Left lung (tissue), 10 donors: Measurements from ENCODE around the gene SRP68. TPM values are rescaled to one million over a fixed set of nuclear protein-coding genes. Genes with fewer than 3 reads are reported as not detected.

Source experiments
- ATAC-seq: fragments of 200-7000 bp; cut with Tn5 transposase; one replicate; pipeline ENCODE4 v1.9.1; 2020; ENCODE audit warnings: moderate library complexity
- DNase-seq, 4 donors: peaks; one replicate each; pipeline ENCODE4 v3.0.0-alpha.2; 2013 to 2020
- H3K27ac ChIP-seq, 2 donors: fragments of 200-600 bp; sonication (generic) in 1 of 2; one replicate each; pipeline versions ENCODE4 v1.5.0 to v1.8.0; 2020 to 2021
- H3K27me3 ChIP-seq, 2 donors: fragments of 200-600 bp; sonication (generic) in 1 of 2; one replicate each; pipeline versions ENCODE4 v1.5.0 to v1.8.0; 2020 to 2021
- H3K36me3 ChIP-seq, 2 donors: fragments of 200-600 bp; sonication (generic) in 1 of 2; one replicate each; pipeline versions ENCODE4 v1.5.0 to v1.8.0; 2020 to 2021
- H3K4me1 ChIP-seq, 2 donors: fragments of 200-600 bp; one replicate each; pipeline ENCODE4 v1.8.0; 2021
- H3K4me3 ChIP-seq, 2 donors: fragments of 200-600 bp; sonication (generic) in 1 of 2; one replicate each; pipeline versions ENCODE4 v1.5.0 to v1.8.0; 2020 to 2021; ENCODE audit warnings: mild to moderate bottlenecking in 1 of 2
- H3K9me3 ChIP-seq, 2 donors: fragments of 200-600 bp; sonication (generic) in 1 of 2; one replicate each; pipeline versions ENCODE4 v1.5.0 to v1.8.0; 2020 to 2021
- CTCF ChIP-seq, 2 donors: fragments of 200-600 bp; sonication (generic) in 1 of 2; IDR thresholded peaks; one replicate each; pipeline versions ENCODE4 v1.5.0 to v1.8.0; 2021; ENCODE audit warnings: antibody characterized with exemption in 2 of 2
- intact Hi-C, 2 donors: fragments of 100-400 bp; cut with DNase I; formaldehyde crosslinking; loops; one replicate each; pipeline versions ENCODE4 v1.11.2 to v1.14.2; 2022
- polyA plus RNA-seq, 6 donors: library from polyadenylated mRNA; unstranded; fragments of 120-200 nt; gene quantifications; one replicate each; pipeline ENCODE4 v1.2.1, GENCODE V29; 2013; ENCODE audit not compliant: insufficient read length in 6 of 6
- total RNA-seq, 2 donors: library from RNA; stranded (reverse); fragmentation: NEBNext Ultra II Directional; extraction: Animal tissue kit (Norgen Biotek cat#: 25700); gene quantifications; one replicate each; pipeline ENCODE4 v1.2.1, GENCODE V29; 2021
- donor health status: DM: no; HTN: yes; CAD: no.
- donor health status: DM: no; HTN: no; CAD: no.

Gene SRP68
- total and polyA plus RNA-seq, 8 donors = 61.0 to 104 (median 97.8) TPM

- H3K27me3 ChIP-seq = no peaks in the 10 kb centered on the region
- H3K4me1 ChIP-seq = peaks cover 9 to 28% of the 10 kb centered on the region in 2 donors
- H3K27ac ChIP-seq = no peak within 1 kb of the TSS
- peaks cover 0 to 43% of the 10 kb centered on the region in 2 donors for H3K36me3 ChIP-seq
- intact Hi-C loops = loop anchor here in 1 of 2 donors (5.0 kb wide), 1 partner anchor 94 kb away; no protein-coding TSS in a partner anchor
- no peak for DNase-seq
- H3K4me3 ChIP-seq = no peak within 1 kb of the TSS
- TF ChIP-seq CTCF (IDR thresholded peaks at IDR 0.05) = peak in 1 of 2 donors; percentile 13
- no peak for ATAC-seq
- no peaks in the 10 kb centered on the region for H3K9me3 ChIP-seq
Measured at GRCh38 chr17:76000755-76001521, 71.4 kb downstream of the SRP68 start, which contains the start of gene CDK3. TSS of gene CDK3 (plus strand) at chr17:76000855. CDS start at chr17:76001426, 571 bp downstream.

- intact Hi-C loops = loop anchor here in 1 of 2 donors (5.0 kb wide), 1 partner anchor 93 kb away; no protein-coding TSS in a partner anchor
- peak; percentile 51 for ATAC-seq
- H3K27ac ChIP-seq = no peak overlapping the region
Measured at GRCh38 chr17:76000016-76000754, 72.1 kb downstream of the SRP68 start.

GRCh38 chr17:75998327-75998795, 74.0 kb downstream of the SRP68 start:
- Histone ChIP-seq H3K4me3 (no peak overlapping the region), H3K27ac (peak overlapping the region in 1 of 2 donors; percentile 28), H3K36me3 (peaks cover 0 to 50% of the 10 kb centered on the region in 2 donors), H3K9me3 (no peaks in the 10 kb centered on the region), H3K4me1 (peaks cover 9 to 24% of the 10 kb centered on the region in 2 donors), H3K27me3 (no peaks in the 10 kb centered on the region)
- no peak for TF ChIP-seq CTCF (IDR thresholded peaks at IDR 0.05)
- DNase-seq = no peak
- ATAC-seq = no peak
- intact Hi-C loops = no loop called here

More at GRCh38 chr17:76000016-76000754, 72.1 kb downstream of the SRP68 start:
- Histone ChIP-seq H3K4me3 (no peak overlapping the region), H3K27me3 (no peaks in the 10 kb centered on the region), H3K4me1 (peaks cover 9 to 25% of the 10 kb centered on the region in 2 donors), H3K36me3 (peaks cover 0 to 45% of the 10 kb centered on the region in 2 donors), H3K9me3 (no peaks in the 10 kb centered on the region)
- TF ChIP-seq CTCF (IDR thresholded peaks at IDR 0.05) = peak; percentile 35 to 68
- peak in 1 of 4 donors; percentile 89 for DNase-seq

GRCh38 chr17:75996665-75997590, 75.4 kb downstream of the SRP68 start:
- DNase-seq (peak in 2 of 4 donors; percentile 71 to 87), ATAC-seq (peak; percentile 79)
- peaks cover 0 to 50% of the 10 kb centered on the region in 2 donors for H3K36me3 ChIP-seq
- no peak overlapping the region for H3K4me3 ChIP-seq
- H3K9me3 ChIP-seq = no peaks in the 10 kb centered on the region
- H3K27me3 ChIP-seq = no peaks in the 10 kb centered on the region
- intact Hi-C loops = no loop called here
- peaks cover 9 to 24% of the 10 kb centered on the region in 2 donors for H3K4me1 ChIP-seq
- TF ChIP-seq CTCF (IDR thresholded peaks at IDR 0.05) = no peak
- H3K27ac ChIP-seq = peak overlapping the region; percentile 33 to 77
